GM12801 (cell line): Measurements from ENCODE around the gene DYSF.

Experiments used
- TF ChIP-seq, protein P1 (sequence below): IDR thresholded peaks from one replicate; pipeline ENCODE4 v1.5.1; 2011; ENCODE audit warnings: control low read depth; ENCODE audit not compliant: insufficient read length; ENCODE audit errors: extremely low read depth

Gene DYSF

DNA sequence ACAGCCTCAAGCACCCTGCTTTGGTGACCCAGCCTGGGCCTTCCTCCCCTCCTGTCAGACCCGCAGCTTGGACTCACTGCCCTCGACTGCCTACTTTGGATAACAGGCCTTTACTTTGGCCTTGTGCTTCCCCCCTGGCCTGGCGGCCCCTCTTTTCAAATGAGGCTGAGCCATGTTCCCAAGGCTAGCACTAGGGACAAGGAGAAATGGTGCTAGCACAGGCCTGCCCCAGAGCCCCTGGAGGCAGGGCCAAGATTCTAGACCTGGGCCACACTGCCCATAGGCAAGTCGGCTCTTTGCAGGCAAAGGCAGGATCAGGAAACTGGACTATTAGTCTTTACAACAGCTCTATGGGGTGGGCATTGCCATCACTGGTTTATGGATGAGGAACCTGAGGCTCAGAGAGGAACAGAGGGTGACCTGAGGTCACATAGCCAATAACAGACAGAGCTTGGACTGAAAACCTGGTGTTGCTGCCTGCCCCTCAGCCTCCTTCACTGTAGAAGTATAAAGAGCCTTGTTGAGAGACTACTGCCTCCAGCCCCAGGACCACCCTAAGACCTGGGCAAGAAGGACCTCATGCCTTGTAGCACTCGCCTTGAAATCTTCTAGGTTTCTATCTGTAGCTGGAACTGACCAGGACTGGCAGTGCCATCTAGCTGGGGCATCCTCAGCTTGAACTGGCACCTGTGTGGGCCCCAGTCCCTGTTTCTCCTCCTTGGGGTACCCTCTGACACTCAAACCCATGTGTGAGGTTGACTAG is 266.3 kb downstream of the DYSF start:
- TF ChIP-seq, protein P1, sequence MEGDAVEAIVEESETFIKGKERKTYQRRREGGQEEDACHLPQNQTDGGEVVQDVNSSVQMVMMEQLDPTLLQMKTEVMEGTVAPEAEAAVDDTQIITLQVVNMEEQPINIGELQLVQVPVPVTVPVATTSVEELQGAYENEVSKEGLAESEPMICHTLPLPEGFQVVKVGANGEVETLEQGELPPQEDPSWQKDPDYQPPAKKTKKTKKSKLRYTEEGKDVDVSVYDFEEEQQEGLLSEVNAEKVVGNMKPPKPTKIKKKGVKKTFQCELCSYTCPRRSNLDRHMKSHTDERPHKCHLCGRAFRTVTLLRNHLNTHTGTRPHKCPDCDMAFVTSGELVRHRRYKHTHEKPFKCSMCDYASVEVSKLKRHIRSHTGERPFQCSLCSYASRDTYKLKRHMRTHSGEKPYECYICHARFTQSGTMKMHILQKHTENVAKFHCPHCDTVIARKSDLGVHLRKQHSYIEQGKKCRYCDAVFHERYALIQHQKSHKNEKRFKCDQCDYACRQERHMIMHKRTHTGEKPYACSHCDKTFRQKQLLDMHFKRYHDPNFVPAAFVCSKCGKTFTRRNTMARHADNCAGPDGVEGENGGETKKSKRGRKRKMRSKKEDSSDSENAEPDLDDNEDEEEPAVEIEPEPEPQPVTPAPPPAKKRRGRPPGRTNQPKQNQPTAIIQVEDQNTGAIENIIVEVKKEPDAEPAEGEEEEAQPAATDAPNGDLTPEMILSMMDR: no peak

DNA sequence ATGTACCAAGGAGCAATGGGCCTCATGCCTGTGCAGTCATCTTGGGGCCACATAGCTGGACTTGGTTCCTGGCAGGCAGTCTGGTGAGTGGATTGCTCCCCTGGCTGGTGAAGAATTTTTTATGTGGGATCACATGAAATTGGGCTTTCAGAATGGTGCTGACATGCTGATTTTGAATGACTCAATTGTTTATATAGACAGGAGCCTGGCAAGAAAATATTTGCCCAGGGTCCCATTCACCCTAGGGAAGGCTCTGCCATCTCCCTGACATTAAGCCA is 266.9 kb downstream of the DYSF start:
- TF ChIP-seq, protein P1: no peak

DNA sequence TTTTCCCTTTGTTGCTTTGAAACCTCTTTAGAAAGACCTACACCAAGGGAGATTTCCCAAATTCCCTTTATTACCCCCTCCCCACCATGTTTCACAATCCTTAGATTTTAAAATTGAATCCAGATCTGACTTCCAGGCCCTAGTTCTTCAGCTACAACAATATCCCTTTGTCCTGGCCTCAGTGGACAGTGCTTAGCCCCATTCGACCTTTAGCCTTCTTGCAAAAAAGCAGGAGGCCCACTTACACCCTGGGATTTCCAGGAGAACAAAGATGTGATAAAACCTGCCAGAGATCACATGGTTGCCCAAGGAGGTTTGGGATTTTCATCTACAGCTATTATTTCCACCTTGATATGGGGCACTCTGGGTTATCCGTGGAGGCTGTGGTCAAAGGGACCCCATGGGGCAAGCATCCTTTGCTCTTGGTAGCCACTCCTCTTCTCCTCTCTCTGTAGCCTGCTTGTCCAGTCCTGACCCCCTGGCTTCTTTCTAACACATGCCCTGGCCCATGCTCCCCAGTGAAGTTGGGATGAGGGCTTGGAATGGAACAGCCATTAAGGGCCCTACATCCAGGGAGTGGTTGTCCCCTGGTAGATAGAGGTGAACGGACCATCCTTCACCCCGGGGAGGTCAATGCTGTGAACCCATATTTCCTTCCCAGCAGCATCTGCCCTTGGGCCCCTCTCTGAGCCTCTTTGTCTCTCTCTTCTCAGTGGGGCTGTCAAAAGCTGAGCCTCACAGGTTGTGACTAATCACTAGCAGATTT is 267.4 kb downstream of the DYSF start:
- TF ChIP-seq, protein P1: no peak

DNA sequence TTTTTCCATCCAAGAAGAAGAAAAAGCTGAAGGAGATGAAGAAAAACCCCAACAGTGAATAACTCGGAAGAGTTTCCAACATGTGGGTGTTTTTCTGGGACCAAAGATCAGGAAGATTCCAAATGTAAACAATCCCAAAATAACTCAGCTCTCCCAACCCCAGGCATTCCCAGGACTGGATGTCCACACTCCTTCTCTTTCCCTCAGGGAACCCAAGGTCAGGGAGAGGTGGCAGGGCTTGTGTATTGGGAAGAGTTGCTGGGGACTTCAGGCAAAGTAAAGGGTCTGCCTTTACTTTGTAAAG is 268.0 kb downstream of the DYSF start:
- TF ChIP-seq, protein P1: no peak

DNA sequence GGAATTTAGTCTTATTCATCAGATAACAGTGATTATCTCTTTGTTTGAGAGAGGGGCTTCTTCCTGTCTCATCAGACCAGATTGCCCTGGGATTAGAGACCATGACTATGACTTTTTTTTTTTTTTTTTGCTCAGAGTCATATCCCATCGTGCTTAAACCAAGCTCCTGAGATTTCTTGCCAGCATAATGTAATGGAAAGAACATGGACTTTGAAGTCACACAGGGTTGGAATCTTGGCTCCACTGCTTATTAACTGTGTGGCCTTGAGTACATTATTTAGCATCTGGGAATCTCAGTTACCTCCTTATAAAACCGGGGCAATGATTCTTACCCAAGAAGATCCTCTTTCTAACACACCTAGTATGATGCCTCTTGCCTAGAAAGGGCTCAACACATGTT is 268.3 kb downstream of the DYSF start:
- TF ChIP-seq, protein P1: no peak

DNA sequence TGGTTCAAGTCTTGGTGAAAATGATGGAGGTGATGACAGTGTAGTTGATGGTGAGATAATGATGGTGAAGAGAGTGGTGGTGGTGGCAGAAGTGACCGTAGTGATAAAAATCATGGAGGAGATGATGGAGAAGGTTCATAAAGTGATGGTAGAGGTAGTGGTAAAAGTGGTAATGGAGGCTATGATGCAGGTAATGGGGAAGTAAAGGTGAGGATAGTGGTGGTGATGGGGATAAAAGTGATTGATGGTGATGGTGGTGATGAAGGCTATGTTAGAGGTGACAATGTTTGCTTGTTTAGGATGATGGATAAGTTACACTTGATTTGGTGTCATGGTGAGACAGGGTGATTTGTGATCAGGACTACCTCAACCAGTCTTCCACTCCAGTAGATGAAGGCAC is 268.9 kb downstream of the DYSF start:
- TF ChIP-seq, protein P1: no peak

DNA sequence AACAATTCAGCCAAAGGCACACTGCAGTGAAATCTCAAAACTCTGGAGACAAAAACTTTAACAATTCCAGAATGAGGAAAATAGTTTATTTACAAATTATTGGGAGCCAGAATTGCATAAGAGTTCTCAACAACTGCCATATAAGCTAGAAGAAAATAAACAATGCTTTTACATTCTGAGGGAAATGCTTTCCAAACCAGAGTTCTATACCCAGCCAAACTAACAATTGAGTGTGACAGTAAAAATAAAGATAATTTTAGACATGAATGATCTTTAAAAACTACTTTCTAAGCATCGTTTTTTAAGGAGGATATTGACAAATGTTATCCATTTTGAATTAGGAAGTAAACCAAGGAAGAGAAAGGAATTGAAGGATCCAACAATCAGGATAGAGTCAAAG is 271.4 kb downstream of the DYSF start:
- TF ChIP-seq, protein P1: no peak
